Non-pigmented ciliary epithelial cell (primary cell): Measurements from ENCODE around the gene MPEG1.

ENCODE experiments used
- DNase-seq: peaks from one replicate; pipeline ENCODE4 v3.0.0-alpha.2; 2010; ENCODE audit warnings: low read depth

Gene MPEG1

DNA sequence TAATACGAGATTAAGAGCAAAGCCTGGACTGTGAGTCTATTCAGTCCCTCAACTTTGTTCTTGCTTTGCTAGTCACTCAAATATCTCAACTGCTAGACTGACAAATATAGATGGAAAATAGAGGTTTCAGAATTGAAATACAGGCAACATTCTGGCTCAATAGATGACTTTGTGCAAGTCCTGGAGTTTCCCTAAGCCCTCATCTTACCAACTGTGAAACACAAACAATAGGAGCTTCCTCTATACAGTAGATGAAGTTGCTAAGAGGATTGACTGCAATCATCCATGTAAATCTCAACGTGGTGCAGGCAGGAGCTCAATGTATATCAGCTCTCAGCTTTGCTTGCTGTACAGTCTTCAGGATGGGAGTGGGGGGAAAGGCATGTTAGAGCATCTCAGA, 6.2 kb upstream of the MPEG1 start:
- DNase-seq: no peak

- DNase-seq: no peak
These were observed 5.6 kb upstream of the MPEG1 start for GRCh38 chr11:59218319-59218718.

DNA sequence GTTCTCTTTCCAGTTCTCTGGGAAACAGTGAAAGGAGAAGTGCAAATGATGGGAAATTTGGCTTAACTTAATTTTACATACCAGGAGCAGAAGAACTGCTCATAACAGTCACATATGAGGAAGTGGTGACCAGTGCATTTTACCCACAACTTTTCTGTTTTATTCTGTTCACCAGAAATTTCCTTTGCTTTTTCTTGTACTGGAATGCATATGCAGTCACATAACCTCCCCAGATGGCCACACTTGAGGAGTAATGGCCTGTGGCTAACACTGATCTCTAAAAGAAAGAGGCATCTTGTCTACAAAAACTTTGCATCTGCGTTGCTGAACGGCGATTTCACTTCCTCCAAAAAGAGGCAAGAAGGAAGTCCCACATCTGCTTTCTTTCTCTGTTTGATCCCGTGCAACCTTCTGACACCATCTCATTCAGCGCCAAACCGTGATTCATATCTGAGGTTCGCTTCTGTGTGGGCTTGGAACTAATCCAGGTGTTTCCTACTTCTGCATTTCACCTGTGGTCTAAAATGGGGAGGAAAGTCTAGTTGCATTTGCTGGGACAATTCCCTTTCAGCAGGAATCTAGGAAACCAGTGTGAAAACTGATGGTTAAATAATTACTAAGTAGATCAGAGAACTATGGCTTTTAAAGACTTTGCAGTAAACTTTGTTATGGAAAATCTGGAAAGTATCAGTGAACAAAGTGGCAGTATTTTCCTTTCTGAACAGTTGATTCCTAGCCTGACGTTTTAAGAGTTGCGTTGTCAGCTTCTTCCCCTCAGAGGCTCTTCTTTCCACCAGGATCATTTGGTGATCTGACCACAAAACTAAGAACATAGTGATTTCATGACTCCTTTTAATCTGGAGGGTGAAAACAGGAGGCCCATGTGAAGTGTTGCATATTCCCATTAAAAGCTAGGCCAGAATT, 4.2 kb upstream of the MPEG1 start:
- DNase-seq: no peak

DNA sequence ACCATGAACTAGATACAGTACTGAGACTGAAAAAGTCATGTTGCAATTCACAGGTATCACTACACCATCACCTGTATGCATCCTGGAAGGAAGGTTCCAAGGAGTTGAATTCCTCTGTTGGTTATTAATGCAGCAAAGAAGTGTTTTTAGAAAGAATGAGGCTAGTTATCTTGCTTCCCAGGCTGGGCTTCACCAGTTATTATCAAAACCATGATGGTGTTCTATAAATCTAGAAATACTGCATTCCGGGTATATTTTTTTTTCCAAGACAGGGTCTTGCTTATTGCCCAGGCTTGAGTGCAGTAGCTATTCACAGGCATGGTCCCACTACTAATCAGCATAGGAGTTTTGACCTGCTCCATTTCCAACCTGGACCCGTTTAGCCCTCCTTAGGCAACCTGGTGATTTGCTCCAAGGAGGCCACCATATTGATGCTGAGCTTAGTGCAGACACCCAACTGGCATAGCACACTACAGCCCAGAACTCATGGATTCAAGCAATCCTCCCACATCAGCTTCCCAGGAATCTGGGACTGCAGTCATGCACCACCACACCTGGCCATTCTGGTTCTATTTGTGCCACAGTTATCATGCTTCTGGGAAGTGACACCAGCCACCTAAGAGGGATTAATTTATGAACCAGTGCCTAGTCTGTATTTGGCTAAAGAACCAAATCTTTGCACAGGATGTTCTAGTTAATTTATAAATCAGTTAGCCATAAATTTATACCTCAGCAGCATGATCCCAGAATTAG, 1.6 kb upstream of the MPEG1 start:
- DNase-seq: no peak

DNA sequence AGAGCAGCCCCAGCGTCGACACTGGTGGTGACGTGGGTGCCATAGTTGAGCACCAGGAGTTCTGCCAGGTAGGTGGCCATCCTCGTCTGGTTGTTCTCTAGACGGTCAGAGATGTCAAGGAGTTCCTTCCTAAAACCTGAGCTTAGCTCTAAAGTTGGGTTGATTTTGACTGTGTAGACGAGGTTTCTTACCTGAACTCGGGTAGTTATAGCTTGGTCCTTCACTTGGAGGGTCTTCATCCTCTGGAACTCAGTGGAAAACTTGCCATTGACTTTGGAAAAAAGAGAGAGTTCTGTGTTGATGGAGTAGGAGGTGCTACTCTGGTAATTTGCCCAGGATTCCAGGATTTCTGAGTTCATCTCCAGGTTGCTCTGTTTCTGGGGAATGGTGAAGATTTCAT, 505 bp downstream of the MPEG1 start:
- no peak for DNase-seq

- DNase-seq: peak; percentile 23
These were observed 3.8 kb downstream of the MPEG1 start for GRCh38 chr11:59208956-59209355.

DNA sequence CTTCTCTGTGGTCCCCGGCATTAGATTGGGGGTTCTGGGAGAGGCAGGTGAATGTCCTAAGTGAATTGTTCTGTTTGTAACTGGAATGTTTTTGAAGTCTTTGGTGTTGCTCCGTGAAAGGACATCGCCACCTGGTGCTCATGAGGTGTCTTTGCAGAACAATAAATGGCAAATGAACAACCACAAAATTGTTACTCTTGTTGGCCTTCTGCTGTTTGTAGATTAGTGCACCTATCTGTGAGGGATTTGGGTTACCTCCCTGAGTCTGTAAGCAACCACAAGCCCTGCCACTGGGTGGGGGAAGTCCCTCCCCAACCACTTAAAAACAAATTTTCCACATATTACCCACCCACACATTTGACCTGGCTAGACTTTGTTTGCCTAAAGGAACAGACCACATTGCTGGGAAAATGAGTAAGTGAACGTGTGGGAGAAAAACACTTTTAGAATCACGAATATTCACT, 4.7 kb downstream of the MPEG1 start:
- DNase-seq: peak; percentile 85

GRCh38 chr11:59206635-59207034, 6.1 kb downstream of the MPEG1 start:
- no peak for DNase-seq

DNA sequence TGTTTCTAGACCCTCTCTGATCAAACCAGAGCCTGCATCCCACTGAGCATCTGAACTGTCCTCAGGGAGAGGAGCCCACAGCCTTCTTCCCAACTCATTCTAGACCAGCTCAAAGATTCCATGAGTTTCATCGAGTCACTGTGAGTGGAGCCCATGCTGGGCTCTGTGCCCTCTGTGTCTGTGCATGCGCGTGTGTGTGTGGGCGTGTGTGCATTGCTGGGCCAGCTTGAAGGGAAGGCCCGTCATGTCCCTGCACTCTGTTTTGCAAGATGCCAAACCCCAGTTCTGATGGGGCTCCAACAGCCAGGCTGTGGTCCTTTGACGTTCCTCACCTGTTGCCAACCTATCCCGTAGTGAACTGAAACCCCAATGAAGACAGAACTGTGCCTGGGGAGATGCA, 7.1 kb downstream of the MPEG1 start:
- no peak for DNase-seq

DNA sequence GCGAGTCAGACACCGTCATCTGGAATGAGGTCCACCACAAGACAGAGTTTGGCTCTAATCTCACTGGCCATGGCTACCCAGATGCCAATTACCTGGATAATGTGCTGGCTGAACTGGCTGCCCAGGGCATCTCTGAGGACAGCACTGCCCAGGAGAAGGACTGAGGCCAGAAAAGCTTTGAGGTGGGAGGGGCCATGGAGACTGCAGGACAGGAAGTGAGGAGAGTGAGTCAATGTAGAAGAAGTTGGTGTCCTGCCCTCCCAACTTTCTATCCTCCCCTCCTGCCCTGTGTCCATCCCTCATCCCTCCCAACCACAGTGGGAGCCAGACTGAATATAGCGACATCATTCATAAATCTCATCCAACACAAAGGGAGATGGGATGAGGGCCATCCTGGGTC, 8.0 kb downstream of the MPEG1 start:
- no peak for DNase-seq

- no peak for DNase-seq
These were observed 11.4 kb downstream of the MPEG1 start for GRCh38 chr11:59201353-59201752.

GRCh38 chr11:59200423-59200746, 12.3 kb downstream of the MPEG1 start:
- no peak for DNase-seq

DNA sequence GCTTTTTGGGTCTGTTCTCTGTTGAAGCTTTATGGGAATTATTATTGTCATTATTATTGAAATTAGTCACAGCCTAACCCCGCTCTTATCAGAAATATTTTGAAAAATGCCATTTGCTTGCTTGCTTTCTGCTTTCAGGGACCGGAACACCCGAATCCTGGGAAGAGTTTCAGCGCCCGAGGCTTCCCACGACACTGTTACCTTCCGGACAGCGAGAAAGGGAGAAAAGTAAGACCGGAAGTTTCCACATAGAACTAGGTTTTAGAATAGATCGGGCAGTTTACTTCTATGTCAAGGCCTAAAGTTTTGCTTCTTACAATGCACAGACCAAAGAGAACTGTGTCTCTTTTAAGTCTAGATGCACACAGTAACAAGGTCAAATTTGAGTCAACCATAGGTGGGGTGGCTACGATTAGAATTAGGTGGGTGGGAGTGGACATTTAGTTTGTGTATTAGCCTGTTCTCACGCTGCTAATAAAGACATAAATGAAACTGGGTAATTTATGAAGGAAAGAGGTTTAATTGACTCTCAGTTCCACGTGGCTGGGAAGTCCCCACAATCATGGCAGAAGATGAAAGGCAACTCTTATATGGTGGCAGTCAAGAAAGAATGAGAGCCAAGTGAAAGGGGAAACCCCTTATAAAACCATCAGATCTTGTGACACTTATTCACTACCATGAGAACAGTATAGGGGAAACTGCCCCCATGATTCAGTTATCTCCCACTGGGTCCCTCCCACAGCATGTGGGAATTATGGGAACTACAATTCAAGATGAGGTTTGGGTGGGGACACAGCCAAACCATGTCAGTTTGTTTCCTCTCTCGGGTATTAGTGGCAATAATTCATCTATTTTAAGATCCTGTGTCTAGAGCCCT, 12.9 kb downstream of the MPEG1 start:
- no peak for DNase-seq

GRCh38 chr11:59198726-59199125, 14.0 kb downstream of the MPEG1 start:
- no peak for DNase-seq

GRCh38 chr11:59197991-59198390, 14.7 kb downstream of the MPEG1 start:
- no peak for DNase-seq

DNA sequence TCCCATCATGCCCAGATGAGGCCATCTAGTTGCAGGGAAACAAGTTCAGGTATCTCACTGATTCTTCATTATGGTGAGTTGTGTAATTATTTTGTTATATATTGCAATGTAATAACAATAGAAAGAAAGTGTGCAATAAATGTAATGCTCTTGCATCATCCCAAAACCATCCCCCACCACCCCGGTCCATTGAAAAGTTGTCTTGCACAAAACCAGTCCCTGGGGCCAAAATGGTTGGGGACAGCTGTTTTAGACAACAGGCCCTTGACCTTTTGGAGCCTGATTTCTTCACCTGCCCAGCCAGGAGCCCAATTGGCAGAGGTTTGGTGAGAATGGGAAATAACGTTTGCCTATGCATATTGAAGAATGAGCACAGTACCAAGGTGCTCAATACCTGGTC, 15.9 kb downstream of the MPEG1 start:
- DNase-seq: no peak

DNA sequence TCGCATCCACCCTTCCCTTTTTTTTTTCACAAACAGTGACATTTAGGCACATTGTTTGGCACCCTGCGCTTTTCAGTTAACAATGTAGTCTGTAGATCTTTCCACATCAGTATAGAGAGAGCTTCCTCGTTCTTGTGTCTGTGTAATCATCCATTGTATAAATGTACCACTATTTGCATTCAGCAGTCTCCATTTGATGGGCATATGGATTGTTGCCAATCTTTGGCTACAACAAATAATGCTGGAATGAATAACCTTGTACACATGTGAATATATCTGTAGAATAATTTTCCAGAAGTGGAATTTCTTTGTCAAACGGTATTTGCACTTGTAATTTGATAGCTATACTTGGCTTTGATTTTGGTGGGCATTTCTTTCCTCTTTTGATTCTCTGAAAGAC, 17.1 kb downstream of the MPEG1 start:
- no peak for DNase-seq

- DNase-seq: no peak
These were observed 19.1 kb downstream of the MPEG1 start for GRCh38 chr11:59193587-59194130.

DNA sequence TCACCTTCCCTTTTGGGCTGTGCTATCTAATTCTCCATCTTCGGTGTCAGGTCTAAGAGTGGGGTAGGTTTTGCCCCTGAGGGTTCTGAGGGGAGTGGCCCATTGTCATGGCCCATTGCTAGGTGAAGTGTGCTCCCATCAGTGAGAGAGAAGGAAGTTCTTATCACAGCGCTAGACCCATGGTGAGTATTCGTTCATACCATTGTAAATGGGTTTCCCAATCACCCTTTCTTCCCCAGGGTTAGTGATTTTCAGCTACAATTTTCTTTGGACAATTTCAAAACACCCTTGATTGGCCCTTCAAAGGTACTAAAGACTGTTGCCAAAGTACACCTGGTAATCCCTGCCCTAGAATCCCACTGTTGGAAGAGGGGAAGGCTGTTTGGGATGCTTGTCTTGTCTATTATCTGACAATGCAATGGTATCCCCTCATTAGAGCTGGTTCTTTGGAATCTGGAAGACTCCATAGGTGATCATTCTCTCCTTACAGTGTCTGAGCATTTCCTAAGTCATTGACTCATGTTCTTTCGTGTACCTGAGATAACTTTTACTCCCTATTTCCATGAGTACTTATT, 20.2 kb downstream of the MPEG1 start:
- no peak for DNase-seq

GRCh38 chr11:59191890-59192289, 20.8 kb downstream of the MPEG1 start:
- no peak for DNase-seq

GRCh38 chr11:59191095-59191494, 21.6 kb downstream of the MPEG1 start:
- no peak for DNase-seq

DNA sequence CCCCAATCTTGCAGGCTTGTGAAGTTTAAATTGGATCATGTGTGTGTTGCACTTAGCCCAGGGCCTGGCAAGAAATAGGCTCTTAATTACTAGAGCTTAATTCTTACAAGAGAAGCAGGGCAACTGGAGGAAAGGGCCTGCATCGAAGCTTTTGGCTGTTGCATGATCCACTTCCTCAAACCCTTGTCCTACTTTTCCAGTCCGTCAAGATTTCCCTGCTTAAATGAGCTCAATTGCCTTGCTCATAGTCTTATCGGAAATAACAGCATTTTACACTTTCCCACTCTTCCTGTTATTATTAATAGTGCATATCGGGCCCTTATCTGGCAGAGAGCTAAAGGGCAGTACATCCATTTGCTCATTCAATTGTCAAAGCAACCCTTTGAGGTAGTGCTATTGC, 22.7 kb downstream of the MPEG1 start:
- no peak for DNase-seq
